Left renal cortex interstitium (tissue), 4 donors: ENCODE data around the gene CHP1. TPM values are rescaled to one million over a fixed set of nuclear protein-coding genes. Genes with fewer than 3 reads are reported as not detected.
"Not testable (repeated sequence)": the region's sequence is repeated elsewhere in the genome, so short reads cannot be mapped to it uniquely, and the experiment has no call there.

Experiments used
- DNase-seq, 4 donors: peaks; one replicate each; pipeline ENCODE4 v3.0.0-alpha.2; 2013; ENCODE audit warnings: low read depth in 4 of 4, low spot score in 2 of 4, missing footprints in 1 of 4
- polyA plus RNA-seq, 4 donors: library from polyadenylated mRNA; unstranded; fragments of 120-200 nt; gene quantifications; one replicate each; pipeline ENCODE4 v1.2.1, GENCODE V29; 2013; ENCODE audit not compliant: insufficient read length in 4 of 4

CHP1 gene
- polyA plus RNA-seq, 4 donors, result 59.0 to 69.0 (median 66.0) TPM

DNA sequence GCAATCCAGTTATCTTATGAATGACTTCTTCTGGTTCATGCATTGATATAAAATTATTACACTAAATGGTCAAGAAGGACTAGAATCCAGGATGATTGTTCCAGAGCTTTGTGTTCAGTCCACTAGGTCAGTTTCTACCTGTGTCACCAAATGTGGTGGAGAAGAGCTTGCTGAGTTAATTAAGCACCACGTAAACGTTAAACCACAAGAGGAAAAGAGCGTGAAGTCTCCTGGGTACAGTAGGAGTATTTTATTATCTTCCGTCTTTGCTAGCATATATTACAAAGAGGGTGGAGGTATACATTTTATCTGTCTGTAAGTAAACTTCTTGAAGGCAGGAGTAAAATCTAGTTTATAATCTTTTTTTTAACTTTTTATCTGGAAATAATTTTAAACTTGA lies 23.5 kb downstream of the CHP1 start:
- DNase-seq, result no peak

DNA sequence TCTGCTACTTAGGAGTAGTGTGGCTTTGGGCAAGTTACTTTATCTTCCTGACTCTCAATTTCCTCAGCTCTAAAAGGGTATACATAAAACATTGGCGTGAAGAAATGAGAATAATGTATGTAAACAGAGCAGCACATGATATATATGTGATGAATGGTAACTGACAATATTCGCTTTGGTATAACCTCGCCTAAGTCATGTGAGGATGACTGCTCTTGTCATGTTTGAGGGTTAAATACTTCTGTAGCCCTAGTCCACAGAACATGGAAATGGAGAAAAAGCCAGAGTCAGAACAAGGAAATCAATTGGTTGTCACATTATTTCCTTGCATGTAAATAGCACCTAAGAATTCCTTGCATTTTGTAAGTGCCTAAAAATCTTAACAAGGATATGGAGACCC lies 25.0 kb downstream of the CHP1 start:
- no peak for DNase-seq

DNA sequence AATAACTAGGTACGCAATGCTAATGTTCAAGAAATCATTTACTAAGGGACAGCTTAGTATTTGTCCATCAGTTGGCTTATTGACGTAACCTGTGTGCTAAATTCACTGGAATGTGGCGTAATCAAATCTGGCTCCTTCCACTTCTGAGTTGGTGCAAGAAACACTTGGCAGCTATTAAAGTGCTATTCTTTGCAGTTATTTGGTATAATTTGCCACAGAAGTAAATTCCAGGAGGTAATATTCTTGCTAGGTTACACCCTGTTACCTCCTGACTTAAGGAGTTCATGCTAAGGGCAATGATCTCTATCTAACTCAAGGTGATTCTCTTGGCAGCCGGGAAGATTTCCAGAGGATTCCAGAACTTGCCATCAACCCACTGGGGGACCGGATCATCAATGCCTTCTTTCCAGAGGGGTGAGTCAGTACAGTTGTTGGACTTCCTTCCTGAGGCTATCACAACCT lies 25.5 kb downstream of the CHP1 start:
- no peak for DNase-seq

DNA sequence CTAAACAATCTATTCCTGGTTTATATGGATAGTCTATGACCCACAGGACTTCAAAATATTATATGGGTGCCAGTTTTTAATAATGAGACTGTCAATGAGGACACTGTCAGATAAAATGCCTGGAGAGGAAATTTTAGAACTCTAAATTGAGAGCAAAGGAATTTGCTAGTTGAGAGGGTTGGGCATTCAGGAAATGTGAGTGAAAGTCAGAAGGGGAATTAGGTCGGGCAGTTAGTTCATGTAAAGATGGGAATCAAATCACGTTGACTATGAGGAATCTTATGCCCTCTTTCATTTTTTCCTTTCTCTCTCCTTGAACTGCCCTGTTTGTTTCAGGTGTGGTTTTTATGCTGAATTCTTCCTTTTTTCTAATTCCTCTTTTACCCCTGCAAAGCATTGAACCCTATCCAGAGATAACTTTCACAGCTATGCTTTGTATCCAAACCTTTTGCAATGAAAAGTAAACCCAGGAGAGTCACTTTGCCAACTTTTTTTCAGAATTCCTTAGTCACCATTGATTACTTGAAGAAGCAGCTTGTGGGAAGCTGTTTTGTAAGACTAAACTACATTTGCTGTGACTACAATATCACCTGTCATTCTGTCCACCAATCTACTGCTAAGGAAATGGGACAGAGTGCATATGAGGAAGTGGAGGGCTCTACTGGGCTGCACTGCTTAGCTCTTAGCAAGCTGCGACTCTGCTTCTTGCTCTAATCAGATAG lies 27.8 kb downstream of the CHP1 start:
- no peak for DNase-seq

DNA sequence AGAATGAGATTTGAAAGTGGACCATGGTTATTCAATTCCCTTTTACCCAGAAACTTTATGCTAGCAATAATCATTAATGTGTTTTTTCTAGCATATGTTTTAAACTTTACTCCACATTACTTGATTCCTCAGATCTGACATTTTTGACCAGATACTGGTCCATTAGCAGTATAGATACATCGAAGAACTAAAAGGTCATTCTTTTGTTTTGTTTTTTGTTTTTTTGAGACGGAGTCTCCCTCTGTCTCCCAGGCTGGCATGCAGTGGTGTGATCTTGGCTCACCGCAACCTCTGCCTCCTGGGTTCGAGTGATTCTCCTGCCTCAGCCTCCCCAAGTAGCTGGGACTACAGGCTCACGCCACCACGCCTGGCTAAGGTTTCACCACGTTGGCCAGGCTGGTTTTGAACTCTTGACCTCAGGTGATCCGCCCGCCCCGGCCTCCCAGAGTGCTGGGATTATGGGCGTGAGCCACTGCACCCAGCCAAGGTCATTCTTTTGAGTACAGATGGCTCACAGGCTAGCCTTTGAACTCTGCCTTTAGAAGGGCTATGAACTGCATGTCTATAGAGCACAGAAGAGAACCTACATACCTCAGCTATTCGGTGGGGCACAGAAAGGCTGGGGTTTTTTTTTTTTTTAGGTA lies 28.6 kb downstream of the CHP1 start:
- no peak for DNase-seq

DNA sequence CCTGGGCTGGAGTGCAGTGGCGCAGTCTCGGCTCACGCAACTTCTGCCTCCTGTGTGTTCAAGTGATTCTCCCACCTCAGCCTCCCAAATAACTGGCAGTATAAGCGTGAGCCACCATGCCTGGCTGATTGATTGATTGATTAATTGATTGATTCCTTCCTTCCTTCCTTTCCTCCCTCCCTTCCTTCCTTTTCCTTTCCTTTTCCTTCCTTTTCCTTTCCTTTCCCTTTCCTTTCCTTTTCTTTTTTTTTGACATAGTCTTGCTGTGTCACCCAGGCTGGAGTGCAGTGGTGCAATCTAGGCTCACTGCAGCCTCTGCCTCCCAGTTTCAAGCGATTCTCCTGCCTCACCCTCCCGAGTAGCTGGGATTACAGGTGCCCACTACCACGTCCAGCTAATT lies 29.9 kb downstream of the CHP1 start:
- DNase-seq, result not testable (repeated sequence)

DNA sequence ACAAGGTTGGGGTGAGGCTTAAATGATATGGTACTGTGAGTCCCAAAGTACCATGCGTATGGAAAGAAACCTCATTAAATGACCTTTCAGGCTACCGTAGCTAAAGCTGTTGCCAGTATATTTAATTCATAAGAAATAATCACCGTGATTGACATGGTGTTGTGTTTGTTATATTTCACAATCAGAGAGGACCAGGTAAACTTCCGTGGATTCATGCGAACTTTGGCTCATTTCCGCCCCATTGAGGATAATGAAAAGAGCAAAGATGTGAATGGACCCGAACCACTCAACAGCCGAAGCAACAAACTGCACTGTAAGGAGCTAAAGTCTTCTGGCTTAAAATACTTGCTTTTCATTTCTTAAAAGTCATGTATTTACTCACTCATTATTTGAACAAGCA lies 31.5 kb downstream of the CHP1 start:
- no peak for DNase-seq

DNA sequence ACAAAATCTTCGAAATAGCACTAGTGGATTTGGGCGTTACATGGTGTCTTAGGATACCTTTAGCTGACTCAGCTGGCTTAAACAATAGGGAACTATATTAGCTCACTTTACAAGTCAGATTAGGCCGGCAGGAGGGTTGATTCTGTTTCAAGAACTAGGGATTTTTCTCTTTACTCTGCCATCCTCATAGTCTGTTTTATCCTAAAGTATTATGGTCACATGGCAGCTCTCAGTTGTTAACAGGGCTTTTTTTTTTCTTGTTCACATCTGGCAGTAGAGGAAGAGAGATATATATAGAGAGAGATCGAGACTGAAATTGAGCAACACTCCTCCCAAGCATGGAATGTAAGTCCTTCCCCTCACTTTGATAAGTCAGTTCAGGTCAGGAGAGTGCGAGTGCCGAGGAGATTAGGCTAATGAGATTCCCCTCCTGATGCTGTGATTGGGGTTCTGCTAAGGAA lies 32.9 kb downstream of the CHP1 start:
- DNase-seq, result no peak

DNA sequence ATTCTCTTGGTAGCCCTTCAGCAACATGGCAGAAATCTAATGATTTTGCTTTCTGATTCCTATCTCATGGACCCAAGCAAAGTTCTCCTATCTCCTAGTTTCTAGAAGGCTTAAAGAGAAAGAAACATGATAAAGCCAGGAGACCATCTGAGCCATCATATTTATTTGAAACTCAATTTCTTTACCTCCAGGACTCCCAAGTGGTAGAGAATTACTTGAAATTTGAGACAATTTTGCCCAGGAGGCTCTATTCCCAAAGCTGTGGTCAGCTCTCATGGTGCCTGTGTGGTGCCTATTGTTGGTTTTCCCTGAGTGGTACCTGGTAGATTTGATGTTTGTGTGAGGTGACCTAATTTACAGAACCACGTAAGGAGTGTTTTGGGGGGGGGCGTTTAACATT lies 38.8 kb downstream of the CHP1 start:
- no peak for DNase-seq

DNA sequence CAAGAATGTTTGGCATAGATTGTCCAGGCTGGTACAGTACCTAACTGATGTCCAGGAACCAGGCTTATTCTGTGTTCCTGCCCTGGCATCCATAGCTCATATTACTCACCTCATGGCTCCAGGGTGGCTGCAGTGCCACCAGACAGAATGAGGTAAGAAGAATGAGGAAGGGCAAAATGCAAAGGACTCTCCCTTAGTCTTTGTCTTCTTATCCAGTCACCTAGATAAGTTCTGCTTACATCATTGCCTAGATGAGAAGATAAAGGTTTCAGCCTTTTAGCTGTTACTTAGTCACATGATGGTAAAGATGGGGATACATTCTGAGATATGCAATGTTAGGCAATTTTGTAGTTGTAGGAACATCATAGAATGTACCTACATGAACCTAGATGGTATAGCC lies 45.8 kb downstream of the CHP1 start:
- DNase-seq, result no peak

DNA sequence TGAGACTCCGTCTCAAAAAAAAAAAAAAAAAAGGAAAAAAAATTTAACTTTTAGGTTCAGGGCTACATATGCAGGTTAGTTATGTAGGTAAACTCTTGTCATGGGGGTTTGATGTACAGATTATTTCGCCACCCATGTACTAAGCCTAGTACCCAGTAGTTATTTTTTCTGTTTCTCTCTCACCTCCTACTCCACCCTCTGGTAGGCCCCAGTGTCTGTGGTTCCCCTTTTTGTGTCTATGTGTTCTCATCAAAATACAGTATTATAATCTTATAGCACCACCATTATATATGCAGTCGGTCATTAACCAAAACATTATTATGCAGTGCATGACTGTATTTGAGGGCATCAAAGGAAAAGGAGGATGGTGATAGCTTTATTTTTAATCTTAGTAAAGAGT lies 47.3 kb downstream of the CHP1 start:
- DNase-seq, result no peak

DNA sequence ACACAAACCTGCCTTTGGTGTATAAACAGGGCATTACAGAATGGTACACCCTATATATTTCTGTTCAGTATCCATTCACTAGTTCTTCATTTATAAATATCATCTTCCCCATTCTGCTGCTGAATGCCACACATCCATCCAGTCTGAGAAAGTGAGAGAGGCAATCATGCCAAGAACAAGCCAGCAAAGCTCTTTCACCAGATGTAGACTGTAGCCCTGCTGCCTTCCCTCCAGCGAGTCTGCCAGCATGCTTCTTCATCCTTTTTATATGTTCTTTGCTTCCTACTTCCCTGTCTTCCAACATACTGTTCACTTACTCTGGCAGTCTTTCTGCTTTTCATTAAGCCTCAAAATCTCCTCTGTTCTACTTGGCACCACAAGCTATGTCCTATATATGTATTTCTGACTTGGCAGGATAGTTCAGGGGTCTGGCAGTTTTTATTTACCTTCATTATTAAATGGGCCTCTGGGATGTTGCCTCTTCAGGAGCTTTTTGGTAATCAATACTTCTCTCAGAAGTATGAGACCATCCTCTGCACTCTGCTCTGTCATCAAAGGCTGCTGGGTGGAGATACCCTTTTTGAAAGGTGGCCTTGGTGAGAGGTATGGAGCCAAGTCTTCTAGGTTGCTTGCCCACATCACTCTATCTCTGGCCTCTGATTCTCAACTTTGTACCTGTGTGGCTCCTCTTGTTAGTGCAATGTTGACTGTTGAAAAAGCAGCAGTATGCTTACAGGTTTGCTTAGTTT lies 48.6 kb downstream of the CHP1 start:
- no peak for DNase-seq

DNA sequence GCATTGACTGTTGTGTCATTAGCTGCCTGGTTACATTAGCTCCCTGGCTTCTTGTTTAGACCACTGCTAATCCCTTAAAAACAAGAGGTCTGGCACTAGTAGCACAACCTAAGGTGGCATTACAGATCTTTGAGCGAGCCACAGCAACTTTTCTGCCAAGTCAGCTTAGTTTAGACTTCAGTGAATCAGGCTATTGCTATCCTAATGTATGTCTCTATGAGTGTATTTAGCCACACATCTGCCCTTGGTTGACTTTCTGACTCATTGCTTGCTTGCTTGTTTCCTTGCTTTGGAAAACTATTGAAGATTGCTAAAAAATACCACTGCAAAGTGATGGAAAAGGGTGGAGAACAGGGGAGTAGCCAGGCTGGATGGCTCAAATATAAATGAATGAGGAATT lies 50.2 kb downstream of the CHP1 start:
- DNase-seq, result no peak

DNA sequence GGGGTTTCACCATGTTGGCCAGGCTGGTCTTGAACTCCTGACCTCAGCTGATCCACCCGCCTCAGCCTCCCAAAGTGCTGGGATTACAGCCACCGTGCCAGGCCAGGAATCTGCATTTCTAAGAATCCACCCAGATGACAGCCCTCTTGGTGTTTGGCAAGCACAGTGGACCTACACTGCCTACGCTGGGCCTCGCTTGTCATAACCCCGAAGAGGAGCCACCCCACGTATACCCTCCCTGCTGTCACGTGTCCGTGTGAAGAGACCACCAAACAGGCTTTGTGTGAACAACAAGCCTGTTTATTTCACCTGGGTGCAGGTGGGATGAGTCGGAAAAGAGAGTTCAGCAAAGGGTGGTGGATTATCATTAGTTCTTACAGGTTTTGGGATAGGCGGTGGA lies 51.4 kb downstream of the CHP1 start:
- not testable (repeated sequence) for DNase-seq

DNA sequence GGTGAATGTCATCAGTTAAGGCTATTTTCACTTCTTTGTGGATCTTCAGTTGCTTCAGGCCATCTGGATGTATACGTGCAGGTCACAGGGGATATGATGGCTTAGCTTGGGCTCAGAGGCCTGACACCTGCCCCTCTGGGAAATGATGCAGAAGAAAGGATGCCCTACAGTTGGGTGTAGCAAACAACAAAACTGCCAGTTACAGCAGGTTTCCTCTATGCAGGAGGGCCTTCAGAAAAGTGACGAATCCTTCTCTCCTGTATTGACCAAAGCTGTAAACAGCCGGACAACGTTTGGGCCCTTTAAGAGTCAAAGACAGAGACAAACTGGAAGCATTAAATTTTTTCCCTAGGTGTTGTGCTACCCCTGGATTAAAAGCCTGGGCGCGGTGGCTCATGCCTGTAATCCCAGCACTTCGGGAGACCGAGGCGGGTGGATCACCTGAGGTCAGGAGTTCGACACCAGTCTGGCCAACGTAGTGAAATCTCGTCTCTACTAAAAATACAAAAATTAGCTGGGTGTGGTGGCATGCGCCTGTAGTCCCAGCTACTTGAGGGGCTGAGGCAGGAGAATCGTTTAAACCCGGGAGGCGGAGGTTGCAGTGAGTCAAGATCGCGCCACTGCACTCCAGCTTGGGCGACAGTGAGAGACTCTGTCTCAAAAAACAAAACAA lies 52.0 kb downstream of the CHP1 start:
- DNase-seq, result not testable (repeated sequence)

DNA sequence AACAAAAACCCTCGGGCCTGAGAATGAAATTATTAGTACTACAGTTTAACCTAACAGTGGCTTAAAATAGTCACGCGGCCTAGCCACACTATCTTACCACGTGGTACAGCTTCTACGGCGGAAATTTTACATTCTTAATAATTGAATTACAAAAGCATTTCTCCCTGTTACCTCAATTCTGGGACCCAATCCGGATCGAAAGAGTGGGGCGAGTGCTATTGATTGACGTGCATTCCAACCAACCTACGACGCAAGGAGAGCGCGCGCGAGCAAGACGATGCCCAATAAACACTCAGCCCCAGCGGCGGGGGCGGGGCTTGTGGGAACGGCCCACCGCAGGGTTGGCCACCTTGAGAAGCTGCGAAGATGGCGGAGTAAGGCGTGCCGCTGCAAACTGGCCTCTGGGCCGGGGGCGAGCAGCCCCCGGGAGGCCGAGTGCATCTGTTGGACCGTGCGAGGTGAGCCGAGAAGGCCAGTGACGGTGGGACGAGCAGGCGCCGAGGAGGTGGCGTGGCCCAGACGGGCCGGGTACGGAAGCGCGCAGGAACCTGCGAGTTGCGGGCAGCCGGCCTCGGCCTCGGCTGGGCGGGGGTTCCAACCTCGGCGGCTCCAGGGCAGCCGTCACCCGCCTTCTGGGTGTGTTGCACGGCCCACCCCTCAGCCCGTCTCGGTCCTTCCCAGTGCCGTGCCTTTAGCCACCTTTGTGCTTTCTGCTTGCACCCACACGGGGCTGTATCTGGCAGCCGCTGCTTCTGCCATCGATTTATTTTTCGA lies 52.8 kb downstream of the CHP1 start:
- peak; percentile 96 to 99 (median 97) for DNase-seq

DNA sequence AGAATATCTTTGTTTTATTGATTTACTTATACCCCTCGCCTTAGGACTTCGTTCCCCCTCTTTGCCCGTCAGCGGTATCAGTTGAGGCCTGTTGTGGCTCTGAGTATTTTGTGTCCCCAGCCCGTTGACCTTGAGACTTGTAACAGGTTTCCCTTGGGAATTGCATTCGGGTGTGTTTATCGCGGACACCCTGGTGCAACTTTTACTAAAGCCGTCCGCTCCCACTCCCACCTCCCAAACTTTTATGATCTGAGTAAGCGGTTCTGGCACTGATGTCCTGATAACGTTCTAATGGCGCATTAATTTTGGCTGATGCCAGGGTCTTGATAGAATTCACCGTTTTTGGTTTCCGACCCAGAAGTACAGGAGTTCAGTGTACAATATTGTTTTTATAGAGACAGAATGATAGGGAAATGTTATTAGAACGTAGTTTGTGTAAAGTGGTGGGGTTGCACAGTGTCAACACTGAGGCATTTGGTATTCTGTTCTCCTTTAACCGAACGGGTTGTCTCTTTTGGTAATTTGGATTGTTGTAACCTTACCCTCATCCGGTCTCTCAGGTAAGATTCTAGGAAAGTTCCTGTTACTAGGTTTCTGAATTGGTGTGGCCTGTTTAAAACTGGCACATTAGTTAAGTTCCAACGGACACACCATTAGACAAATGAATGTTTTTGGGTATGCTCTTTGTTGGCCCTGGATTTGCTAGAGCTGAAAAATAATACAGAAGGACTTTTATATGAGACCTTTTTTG lies 53.5 kb downstream of the CHP1 start:
- peak in 2 of 4 donors; percentile 26 to 36 for DNase-seq

DNA sequence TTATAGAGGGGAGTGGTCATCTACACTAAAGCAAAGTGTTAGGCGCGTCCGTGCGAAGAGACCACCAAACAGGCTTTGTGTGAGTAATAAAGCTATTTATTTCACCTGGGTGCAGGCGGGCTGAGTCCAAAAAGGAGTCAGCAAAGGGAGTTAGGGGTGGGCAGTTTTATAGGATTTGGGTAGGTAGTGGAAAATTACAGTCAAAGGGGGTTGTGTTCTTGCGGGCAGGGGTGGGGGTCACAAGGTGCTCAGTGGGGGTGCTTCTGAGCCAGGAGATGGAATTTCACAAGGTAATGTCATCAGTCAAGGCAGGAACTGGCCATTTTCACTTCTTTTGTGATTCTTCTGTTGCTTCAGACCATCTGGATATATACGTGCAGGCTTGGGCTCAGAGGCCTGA lies 54.2 kb downstream of the CHP1 start:
- DNase-seq, result no peak

DNA sequence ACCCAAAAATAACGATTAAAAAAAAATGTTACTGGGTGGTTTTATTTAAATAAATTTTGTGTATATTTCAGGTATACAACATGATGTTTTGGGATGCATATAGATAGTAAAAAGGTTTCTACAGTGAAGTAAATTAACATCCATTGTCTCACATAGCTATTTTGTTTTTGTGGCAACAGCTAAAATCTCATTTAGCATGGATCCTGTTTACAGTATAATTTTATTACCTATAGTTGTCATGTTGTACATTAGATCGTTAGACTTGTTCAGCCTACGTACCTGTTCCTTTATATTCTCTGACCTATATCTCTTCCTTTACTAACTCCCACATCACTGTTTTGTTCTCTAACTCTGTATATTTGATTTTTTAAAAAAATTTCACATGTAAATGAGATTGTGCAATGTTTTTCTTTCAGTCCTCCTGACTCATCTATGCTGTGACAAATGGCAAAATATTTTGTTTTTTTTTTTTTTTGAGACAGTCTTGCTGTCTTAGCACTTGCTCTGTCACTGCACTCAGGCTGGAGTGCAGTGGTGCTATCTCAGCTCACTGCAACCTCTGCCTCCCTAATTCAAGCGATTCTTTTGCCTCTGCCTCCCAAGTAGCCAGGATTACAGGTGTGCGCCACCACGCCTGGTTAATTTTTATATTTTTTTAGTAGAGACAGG lies 55.7 kb downstream of the CHP1 start:
- DNase-seq, result no peak
